Duodenal mucosa (tissue), 2 donors: Measurements from ENCODE around the gene PRG3.

Experiments used
- H3K27ac ChIP-seq: one replicate; pipeline ENCODE4 v1.7.0; 2013; ENCODE audit warnings: low read depth, low read length
- H3K27me3 ChIP-seq, 2 donors: one replicate each; pipeline ENCODE4 v1.7.0; 2013; ENCODE audit warnings: low read length in 2 of 2, control low read depth in 1 of 2; ENCODE audit not compliant: insufficient read depth in 2 of 2, control insufficient read depth in 1 of 2
- H3K36me3 ChIP-seq, 2 donors: one replicate each; pipeline ENCODE4 v1.7.0; 2013; ENCODE audit warnings: low read length in 2 of 2, control low read depth in 1 of 2; ENCODE audit not compliant: insufficient read depth in 2 of 2, control insufficient read depth in 1 of 2
- H3K4me1 ChIP-seq, 2 donors: one replicate each; pipeline ENCODE4 v1.7.0; 2013; ENCODE audit warnings: low read length in 2 of 2, control low read depth in 1 of 2; ENCODE audit not compliant: insufficient read depth in 2 of 2, control insufficient read depth in 1 of 2
- H3K4me3 ChIP-seq, 2 donors: one replicate each; pipeline ENCODE4 v1.7.0; 2013; ENCODE audit warnings: low read length in 2 of 2, low read depth in 1 of 2
- H3K9ac ChIP-seq, 2 donors: one replicate each; pipeline ENCODE4 v1.7.0; 2013; ENCODE audit warnings: low read length in 2 of 2, low read depth in 1 of 2
- H3K9me3 ChIP-seq, 2 donors: one replicate each; pipeline ENCODE4 v1.7.0; 2013; ENCODE audit warnings: low read length in 2 of 2, control low read depth in 1 of 2; ENCODE audit not compliant: control insufficient read depth in 1 of 2

The PRG3 gene

DNA sequence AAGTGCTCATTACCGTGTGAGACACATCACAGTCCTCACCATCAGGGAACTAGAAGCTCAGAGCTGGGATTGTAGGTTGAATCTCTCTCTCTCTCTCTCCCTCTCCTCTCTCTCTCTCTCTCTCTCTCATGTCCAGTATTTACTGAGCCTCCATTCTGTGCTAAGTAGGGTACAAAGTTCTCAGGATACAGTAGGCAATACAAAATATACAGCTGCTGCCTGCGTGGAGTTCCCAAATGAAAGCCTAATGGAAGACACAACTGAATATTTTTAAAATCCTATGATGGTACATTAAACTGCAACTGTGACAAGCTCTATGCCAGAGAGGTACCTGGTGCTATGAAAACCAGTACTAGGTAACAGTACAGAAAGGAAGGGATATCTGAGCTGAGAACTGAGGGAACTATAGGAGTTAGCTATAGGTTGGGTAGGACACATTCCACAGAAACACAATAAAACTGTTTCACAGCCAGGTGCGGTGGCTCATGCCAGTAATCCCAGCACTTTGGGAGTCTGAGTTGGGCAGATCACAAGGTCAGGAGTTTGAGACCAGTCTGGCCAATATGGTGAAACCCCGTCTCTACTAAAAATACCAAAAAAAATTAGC, 19.1 kb upstream of the PRG3 start:
- Histone ChIP-seq H3K9me3 (no peaks in the 10 kb centered on the region), H3K27me3 (no peaks in the 10 kb centered on the region), H3K27ac (no peak overlapping the region), H3K36me3 (no peaks in the 10 kb centered on the region), H3K9ac (no peak overlapping the region), H3K4me3 (no peak overlapping the region), H3K4me1 (no peaks in the 10 kb centered on the region)

GRCh38 chr11:57399221-57399620, 18.3 kb upstream of the PRG3 start:
- H3K9ac ChIP-seq = no peak overlapping the region
- H3K4me1 ChIP-seq = no peaks in the 10 kb centered on the region
- H3K27me3 ChIP-seq = no peaks in the 10 kb centered on the region
- H3K4me3 ChIP-seq = no peak overlapping the region
- no peaks in the 10 kb centered on the region for H3K36me3 ChIP-seq
- H3K9me3 ChIP-seq = no peaks in the 10 kb centered on the region
- no peak overlapping the region for H3K27ac ChIP-seq

DNA sequence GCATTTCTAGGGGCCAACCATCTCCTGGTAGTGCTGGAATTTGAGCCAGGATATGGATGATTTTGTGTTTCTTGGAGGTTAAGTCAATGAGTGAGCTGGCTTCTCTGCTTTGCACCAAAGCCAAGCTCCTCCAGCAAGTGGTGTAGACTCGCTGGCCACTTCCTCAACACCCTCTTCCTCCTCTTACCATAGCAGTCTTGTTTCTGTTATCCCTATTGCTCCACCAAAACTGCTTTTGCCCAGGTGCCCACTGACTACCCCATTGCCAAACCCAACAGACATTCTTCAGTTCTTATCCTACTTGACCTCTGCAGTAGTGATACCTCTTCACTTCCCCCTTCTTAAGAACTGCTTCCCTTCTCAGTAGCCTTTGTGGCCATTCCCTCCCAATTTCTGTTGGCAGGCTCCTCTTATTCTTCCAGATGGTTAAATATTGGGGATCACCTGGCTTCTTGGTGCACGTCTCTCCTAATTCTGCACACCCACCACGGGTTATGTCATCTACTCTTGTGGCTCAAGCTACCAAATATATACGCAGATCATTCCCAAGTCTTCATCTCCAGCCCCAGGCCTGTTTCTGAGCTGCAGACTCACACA, 16.5 kb upstream of the PRG3 start:
- Histone ChIP-seq H3K27me3 (no peaks in the 10 kb centered on the region), H3K9ac (no peak overlapping the region), H3K9me3 (no peaks in the 10 kb centered on the region), H3K36me3 (no peaks in the 10 kb centered on the region), H3K27ac (no peak overlapping the region), H3K4me3 (no peak overlapping the region), H3K4me1 (no peaks in the 10 kb centered on the region)

DNA sequence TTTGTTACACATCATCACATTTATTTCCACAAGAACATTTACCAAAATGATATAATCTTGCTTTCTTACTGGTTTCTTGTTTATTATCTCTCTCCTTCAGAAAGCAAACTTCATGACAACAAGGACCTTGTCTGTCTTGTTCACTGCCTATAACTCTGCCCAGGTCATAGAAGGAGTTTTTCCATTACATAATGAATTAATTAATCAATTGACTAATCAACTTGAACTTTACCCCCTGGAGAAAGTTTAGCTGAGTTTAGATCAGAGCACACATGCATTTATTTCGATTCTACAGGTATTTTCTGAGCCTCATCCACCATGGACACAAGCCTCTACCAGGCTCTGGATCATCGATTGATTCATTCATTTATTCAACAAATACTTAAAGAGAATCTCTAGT, 15.8 kb upstream of the PRG3 start:
- H3K9ac ChIP-seq = no peak overlapping the region
- no peaks in the 10 kb centered on the region for H3K9me3 ChIP-seq
- no peaks in the 10 kb centered on the region for H3K4me1 ChIP-seq
- no peak overlapping the region for H3K4me3 ChIP-seq
- H3K36me3 ChIP-seq = no peaks in the 10 kb centered on the region
- no peaks in the 10 kb centered on the region for H3K27me3 ChIP-seq
- H3K27ac ChIP-seq = no peak overlapping the region

DNA sequence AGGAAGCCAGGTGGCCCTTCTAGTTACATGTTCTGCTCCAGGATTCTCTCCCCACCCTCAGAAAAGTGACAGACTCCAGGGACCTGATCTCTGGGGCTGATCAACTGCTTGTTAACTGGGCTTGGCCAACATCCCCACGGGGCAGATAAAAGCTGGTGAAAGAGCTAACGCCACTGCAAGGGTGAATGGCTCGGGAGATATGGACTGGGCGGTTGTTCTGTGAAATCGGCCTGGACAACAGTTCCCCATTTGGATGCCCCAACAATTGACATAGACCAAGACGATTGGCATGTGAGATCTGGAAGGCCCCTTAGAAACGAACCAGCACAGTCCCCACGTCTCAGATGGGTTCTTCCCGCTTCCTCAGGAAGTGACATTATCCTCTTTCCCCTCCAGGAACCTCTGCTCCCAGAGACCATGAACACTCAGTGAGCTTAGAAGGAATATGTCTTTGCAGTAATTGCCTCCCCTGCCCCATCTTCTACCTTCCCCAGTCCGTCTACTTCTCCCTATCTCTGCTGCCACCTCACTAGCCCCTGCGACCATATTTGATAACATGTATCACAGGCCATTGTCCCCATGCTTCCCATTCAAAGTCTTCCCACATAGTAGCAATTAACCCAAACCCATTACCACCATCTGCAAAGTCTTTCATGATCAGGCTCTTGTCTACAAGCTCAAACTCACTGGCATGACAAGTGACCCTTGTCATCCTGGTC, 15.1 kb upstream of the PRG3 start:
- H3K27ac ChIP-seq = no peak overlapping the region
- H3K4me3 ChIP-seq = no peak overlapping the region
- no peak overlapping the region for H3K9ac ChIP-seq
- H3K36me3 ChIP-seq = no peaks in the 10 kb centered on the region
- H3K4me1 ChIP-seq = no peaks in the 10 kb centered on the region
- no peaks in the 10 kb centered on the region for H3K9me3 ChIP-seq
- H3K27me3 ChIP-seq = no peaks in the 10 kb centered on the region

GRCh38 chr11:57394203-57394965, 13.4 kb upstream of the PRG3 start:
- Histone ChIP-seq H3K9me3 (no peaks in the 10 kb centered on the region), H3K9ac (no peak overlapping the region), H3K27ac (no peak overlapping the region), H3K27me3 (no peaks in the 10 kb centered on the region), H3K4me1 (no peaks in the 10 kb centered on the region), H3K4me3 (no peak overlapping the region), H3K36me3 (no peaks in the 10 kb centered on the region)

DNA sequence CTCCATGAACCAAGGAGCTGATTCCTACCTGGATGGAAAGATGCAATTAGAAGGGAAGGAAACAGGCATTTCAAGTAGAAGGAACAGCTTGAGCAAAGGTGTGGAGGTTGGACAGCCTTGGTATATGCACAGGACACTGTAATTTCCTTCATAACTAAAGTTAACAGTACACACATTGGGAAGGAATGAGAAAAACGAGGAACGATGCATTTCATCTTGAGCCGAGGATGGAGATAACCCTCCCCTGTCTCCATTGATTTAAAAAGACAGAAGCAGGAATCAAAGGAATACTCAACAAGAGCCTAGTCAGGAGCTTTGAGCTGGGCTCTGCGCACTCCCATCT, 11.8 kb upstream of the PRG3 start:
- no peak overlapping the region for H3K27ac ChIP-seq
- H3K4me1 ChIP-seq = no peaks in the 10 kb centered on the region
- no peak overlapping the region for H3K9ac ChIP-seq
- no peaks in the 10 kb centered on the region for H3K27me3 ChIP-seq
- H3K4me3 ChIP-seq = no peak overlapping the region
- no peaks in the 10 kb centered on the region for H3K36me3 ChIP-seq
- H3K9me3 ChIP-seq = no peaks in the 10 kb centered on the region

DNA sequence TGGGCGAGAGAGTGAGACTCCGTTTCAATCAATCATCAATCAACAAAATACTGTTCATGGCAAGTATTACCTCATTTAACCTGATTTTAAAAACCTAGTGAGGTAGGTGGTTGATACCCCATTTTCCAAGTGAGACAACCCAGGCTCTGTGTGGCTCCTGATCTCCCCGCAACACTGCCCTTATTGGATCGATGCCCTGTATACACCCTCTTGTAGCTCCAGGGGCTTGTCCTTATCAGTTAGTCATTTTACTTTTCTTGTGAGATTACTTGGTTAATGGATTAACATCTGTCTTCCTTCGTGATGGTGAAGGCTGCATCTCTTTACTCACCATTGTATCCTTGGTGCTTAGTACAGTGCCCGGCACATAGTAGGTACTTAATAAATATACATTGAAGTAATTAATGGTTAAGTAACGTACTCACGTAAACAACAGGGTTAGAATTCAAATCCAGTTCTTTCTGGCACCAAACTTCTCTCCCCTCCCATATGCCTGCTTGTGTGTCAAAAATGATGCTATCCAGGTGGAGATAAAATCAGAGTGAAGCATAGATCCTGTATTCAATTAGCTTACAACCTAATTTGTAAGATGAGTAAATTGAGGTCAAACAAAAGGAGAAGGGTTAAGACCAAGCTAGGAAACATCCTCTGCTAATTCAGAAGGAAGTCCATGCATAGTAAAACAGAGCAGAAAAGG, 11.3 kb upstream of the PRG3 start:
- Histone ChIP-seq H3K4me1 (no peaks in the 10 kb centered on the region), H3K9ac (no peak overlapping the region), H3K27me3 (no peaks in the 10 kb centered on the region), H3K9me3 (no peaks in the 10 kb centered on the region), H3K36me3 (no peaks in the 10 kb centered on the region), H3K4me3 (no peak overlapping the region), H3K27ac (no peak overlapping the region)

DNA sequence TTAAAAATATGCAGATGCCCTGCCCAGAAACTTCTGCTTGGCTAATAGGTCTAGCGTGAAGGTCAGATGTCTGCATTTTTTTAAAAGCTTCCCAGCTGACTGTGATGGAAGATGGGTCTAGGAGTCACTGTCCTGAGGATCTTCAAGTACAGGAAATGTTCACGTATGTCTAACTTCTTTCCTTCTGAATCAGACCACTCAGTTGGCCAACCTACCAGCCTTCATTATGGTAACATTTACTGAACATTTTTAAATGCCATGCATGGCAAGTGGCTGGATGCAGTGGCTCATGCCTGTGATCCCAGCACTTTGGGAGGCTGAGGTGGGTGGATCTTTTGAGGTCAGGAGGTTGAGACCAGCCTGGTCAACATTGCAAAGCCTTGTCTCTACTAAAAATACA, 10.6 kb upstream of the PRG3 start:
- H3K27me3 ChIP-seq = no peaks in the 10 kb centered on the region
- H3K4me1 ChIP-seq = no peaks in the 10 kb centered on the region
- H3K36me3 ChIP-seq = no peaks in the 10 kb centered on the region
- H3K9me3 ChIP-seq = no peaks in the 10 kb centered on the region
- H3K27ac ChIP-seq = no peak overlapping the region
- H3K9ac ChIP-seq = no peak overlapping the region
- no peak overlapping the region for H3K4me3 ChIP-seq

GRCh38 chr11:57391111-57391510, 10.2 kb upstream of the PRG3 start:
- H3K36me3 ChIP-seq = no peaks in the 10 kb centered on the region
- no peak overlapping the region for H3K9ac ChIP-seq
- no peak overlapping the region for H3K27ac ChIP-seq
- no peak overlapping the region for H3K4me3 ChIP-seq
- no peaks in the 10 kb centered on the region for H3K27me3 ChIP-seq
- no peaks in the 10 kb centered on the region for H3K9me3 ChIP-seq
- H3K4me1 ChIP-seq = no peaks in the 10 kb centered on the region
